Measurements from ENCODE around the gene CCDC6. TPM values are rescaled to one million over a fixed set of nuclear protein-coding genes. Genes with fewer than 3 reads are reported as not detected.
A peak's percentile ranks its signal among the peaks of the same experiment; 100 is the strongest.

Gene CCDC6
- total RNA-seq, 1 experiment from 2014 or later = 58.4 TPM

DNA sequence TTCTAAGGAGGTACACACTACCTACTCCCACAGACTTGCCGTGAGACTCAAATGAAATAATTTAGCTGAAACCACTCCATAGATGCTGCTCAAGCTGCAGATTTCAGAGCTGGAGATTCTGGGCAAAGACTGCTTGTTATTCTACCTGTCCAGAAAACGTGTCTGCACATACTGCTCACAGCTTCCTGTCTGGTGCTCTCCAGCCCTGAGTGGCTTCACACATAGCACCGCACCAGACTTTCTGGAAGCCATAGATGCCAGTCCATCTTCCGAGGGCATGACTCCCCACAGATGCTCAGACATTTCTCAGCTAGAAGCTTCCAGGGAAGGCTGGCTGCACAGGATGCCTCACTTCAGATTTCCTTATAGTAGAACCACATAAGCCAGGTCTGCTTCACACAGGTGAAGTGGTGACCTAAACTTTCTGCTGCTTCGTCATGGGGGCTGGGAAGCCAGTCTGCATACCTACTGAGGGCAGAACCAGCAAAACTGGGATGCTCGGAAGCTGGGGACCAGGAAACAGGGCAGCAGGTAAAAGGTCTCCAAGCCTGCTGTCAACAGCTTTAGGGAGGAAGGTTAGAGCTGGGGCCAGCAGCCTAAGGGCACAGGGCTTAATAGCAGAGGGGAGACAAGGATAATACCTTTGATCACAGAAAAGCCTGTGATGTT lies 18.2 kb downstream of the CCDC6 start:
- H3K4ac ChIP-seq (ENCODE audit: low read depth, low read length) = no peak overlapping the region
- H3K9me3 ChIP-seq (ENCODE audit: control insufficient read depth, low read depth, low read length) = no peaks in the 10 kb centered on the region
- H3T11ph ChIP-seq (ENCODE audit: low read length) = no peak overlapping the region
- no peaks in the 10 kb centered on the region for H4K20me1 ChIP-seq (ENCODE audit: control insufficient read depth, insufficient read depth, insufficient read length)
- H2BK5ac ChIP-seq (ENCODE audit: insufficient read length, low read length) = no peak overlapping the region
- Mint-ChIP-seq H3K9me3 (no peaks in the 10 kb centered on the region), H3K36me3 (ENCODE audit: insufficient read depth in 1 of 3, low read depth in 3 of 3) (peaks cover 8 to 15% (median 13%) of the 10 kb centered on the region in 3 experiments; a peak in 6 of 7 replicates), H3K27me3 (ENCODE audit: low read depth) (no peaks in the 10 kb centered on the region), H3K27ac (peak overlapping the region; percentile 14 to 78 (median 34); a peak in 4 of 7 replicates), H3K4me3 (no peak overlapping the region), H3K4me1 (peaks cover 70 to 72% of the 10 kb centered on the region in 2 experiments)
- H3K9ac ChIP-seq (ENCODE audit: extremely low read depth, insufficient read length, low read length) = no peak overlapping the region
- H4K8ac ChIP-seq (replicated peaks; ENCODE audit: insufficient read length, low read depth, low read length) = no peak overlapping the region
- peaks cover 39% of the 10 kb centered on the region for H3K79me2 ChIP-seq (ENCODE audit: insufficient read depth, low read length)
- H3K27me3 ChIP-seq (ENCODE audit: insufficient read depth, low read length) = no peaks in the 10 kb centered on the region
- no peak overlapping the region for H2BK15ac ChIP-seq (ENCODE audit: low read depth, low read length)
- no peaks in the 10 kb centered on the region for H3K23me2 ChIP-seq (ENCODE audit: insufficient read length, low read depth, low read length, poor library complexity, severe bottlenecking)
- H4K5ac ChIP-seq (ENCODE audit: insufficient read length, low read depth, low read length) = no peak overlapping the region
- no CpG with 5 or more reads among the region's 6 CpGs for WGBS (ENCODE audit: extremely low coverage, insufficient read length, low lambda C conversion rate)
- no peak overlapping the region for H3K23ac ChIP-seq (ENCODE audit: insufficient read length, low read depth, low read length)
- no peak overlapping the region for H3K4me2 ChIP-seq (ENCODE audit: insufficient read depth, insufficient read length, low read length)
- no peak overlapping the region for H3K18ac ChIP-seq (ENCODE audit: insufficient read length, low read depth, low read length)
- no peak overlapping the region for H4K91ac ChIP-seq (ENCODE audit: insufficient read length, low read depth, low read length)
- H2AK5ac ChIP-seq (ENCODE audit: insufficient read length, low read length) = no peak overlapping the region
- no peak overlapping the region for H3K27ac ChIP-seq (ENCODE audit: insufficient read length, low read depth, low read length)
- no peak overlapping the region for H2BK20ac ChIP-seq (ENCODE audit: low read depth, low read length, poor library complexity, severe bottlenecking)
- DNase-seq = no peak
- H3K14ac ChIP-seq (ENCODE audit: insufficient read depth, low read length) = no peak overlapping the region; the same call in 1 of the 2 replicates
- H2AFZ ChIP-seq (ENCODE audit: low read length) = no peak overlapping the region
- no peak overlapping the region for H2BK12ac ChIP-seq (ENCODE audit: insufficient read length, low read depth, low read length)
- no peak overlapping the region for H2BK120ac ChIP-seq (ENCODE audit: low read depth, low read length, poor library complexity, severe bottlenecking)
- TF ChIP-seq, protein P1, sequence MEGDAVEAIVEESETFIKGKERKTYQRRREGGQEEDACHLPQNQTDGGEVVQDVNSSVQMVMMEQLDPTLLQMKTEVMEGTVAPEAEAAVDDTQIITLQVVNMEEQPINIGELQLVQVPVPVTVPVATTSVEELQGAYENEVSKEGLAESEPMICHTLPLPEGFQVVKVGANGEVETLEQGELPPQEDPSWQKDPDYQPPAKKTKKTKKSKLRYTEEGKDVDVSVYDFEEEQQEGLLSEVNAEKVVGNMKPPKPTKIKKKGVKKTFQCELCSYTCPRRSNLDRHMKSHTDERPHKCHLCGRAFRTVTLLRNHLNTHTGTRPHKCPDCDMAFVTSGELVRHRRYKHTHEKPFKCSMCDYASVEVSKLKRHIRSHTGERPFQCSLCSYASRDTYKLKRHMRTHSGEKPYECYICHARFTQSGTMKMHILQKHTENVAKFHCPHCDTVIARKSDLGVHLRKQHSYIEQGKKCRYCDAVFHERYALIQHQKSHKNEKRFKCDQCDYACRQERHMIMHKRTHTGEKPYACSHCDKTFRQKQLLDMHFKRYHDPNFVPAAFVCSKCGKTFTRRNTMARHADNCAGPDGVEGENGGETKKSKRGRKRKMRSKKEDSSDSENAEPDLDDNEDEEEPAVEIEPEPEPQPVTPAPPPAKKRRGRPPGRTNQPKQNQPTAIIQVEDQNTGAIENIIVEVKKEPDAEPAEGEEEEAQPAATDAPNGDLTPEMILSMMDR (conservative IDR thresholded peaks at IDR 0.05) = no peak
- peaks cover 5% of the 10 kb centered on the region; the same call in 1 of the 2 replicates for H3K4me1 ChIP-seq (ENCODE audit: insufficient read depth, low read length)
- no peak overlapping the region for H3K56ac ChIP-seq (ENCODE audit: insufficient read length, low read depth, low read length)
- peaks cover 12% of the 10 kb centered on the region for H3K79me1 ChIP-seq (ENCODE audit: insufficient read depth, low read depth, low read length, poor library complexity, severe bottlenecking)
